K562 (cell line): ENCODE results near the gene TNIK. TPM values are rescaled to one million over a fixed set of nuclear protein-coding genes. Genes with fewer than 3 reads are reported as not detected.

Experiments used
- ATAC-seq: fragments of 200-7000 bp; cut with Tn5 transposase; 3 replicates; pipeline ENCODE4 v1.9.1; 2020; ENCODE audit warnings: moderate library complexity
- BruUV-seq: library from RNA; stranded (reverse); fragments of 400-500 nt; replicated peaks from 2 replicates; lab custom pipeline; 2021; lab: Mats Ljungman, UMichigan
- CTCF ChIA-PET: fragments of 300-600 bp; formaldehyde crosslinking; extraction: SDS; loops from one replicate; lab custom pipeline; 2021; ENCODE audit warnings: low intra/inter-chr PET ratio; lab: Yijun Ruan, JAX
- POLR2A ChIA-PET: fragments of 300-600, 350-650 bp; sonication (Branson Sonifier 250); formaldehyde crosslinking; extraction: SDS; loops from one replicate; lab custom pipeline; 2021; ENCODE audit warnings: antibody characterized with exemption, inconsistent platforms; lab: Yijun Ruan, JAX
- DNase-seq, 4 experiments: peaks; one replicate each; pipeline versions ENCODE4 v3.0.0 to v3.0.0-alpha.2; 2011 to 2018; ENCODE audit warnings: low spot score in 3 of 4, mixed read lengths in 3 of 4; ENCODE audit errors: extremely low read depth in 1 of 4
- FAIRE-seq: peaks from 2 replicates; lab custom pipeline; 2011; peaks lifted over from hg19 to GRCh38; lab: Jason Lieb, UNC
- H2AFZ ChIP-seq: 2 replicates; pipeline ENCODE4 v1.6.0; 2011; ENCODE audit warnings: low read depth, low read length, control low read depth, inconsistent platforms
- H3K27ac ChIP-seq: fragments of 200-600 bp; 3 replicates; pipeline ENCODE4 v1.8.0; 2011; ENCODE audit warnings: low read depth, mild to moderate bottlenecking, control low read depth, inconsistent platforms, low read length, moderate library complexity, mixed read lengths; ENCODE audit errors: extremely low read depth
- H3K27me3 ChIP-seq, 2 experiments: fragments of 300-600 bp in 1 of 2; 2 replicates in 1 of 2; 3 replicates in 1 of 2; pipeline versions ENCODE4 v1.6.0 to v1.8.0; 2011; ENCODE audit warnings: inconsistent platforms in 2 of 2, low read length in 2 of 2, mild to moderate bottlenecking in 1 of 2, mixed read lengths in 1 of 2, moderate library complexity in 1 of 2; ENCODE audit not compliant: control insufficient read depth in 2 of 2, insufficient read depth in 2 of 2
- H3K36me3 ChIP-seq: fragments of 300-600 bp; 3 replicates; pipeline ENCODE4 v1.8.0; 2011; ENCODE audit warnings: mild to moderate bottlenecking, low read length, inconsistent platforms; ENCODE audit not compliant: control insufficient read depth, insufficient read depth
- H3K4me1 ChIP-seq, 2 experiments: fragments of 200-600 bp in 1 of 2; replicated peaks in 1 of 2; 2 replicates in 1 of 2; 3 replicates in 1 of 2; pipeline versions ENCODE4 v1.5.1 to v1.8.0; 2011; ENCODE audit warnings: inconsistent platforms in 2 of 2, low read length in 2 of 2, mild to moderate bottlenecking in 1 of 2, mixed read lengths in 1 of 2, moderate library complexity in 1 of 2; ENCODE audit not compliant: control insufficient read depth in 2 of 2, insufficient read depth in 2 of 2
- H3K4me2 ChIP-seq: 2 replicates; pipeline ENCODE4 v1.6.1; 2011; ENCODE audit warnings: low read length, control low read depth, inconsistent platforms, mixed read lengths; ENCODE audit not compliant: insufficient read depth
- H3K4me3 ChIP-seq: fragments of 200-600 bp; sonication (generic), shearing (Covaris generic); 2 replicates; pipeline ENCODE4 v1.5.1; 2016; ENCODE audit warnings: control low read depth, inconsistent platforms
- H3K79me2 ChIP-seq: fragments of 200-600 bp; 3 replicates; pipeline ENCODE4 v1.8.0; 2011; ENCODE audit warnings: low read length, inconsistent platforms; ENCODE audit not compliant: control insufficient read depth, insufficient read depth
- H3K9ac ChIP-seq, 2 experiments: 2 replicates each; pipeline versions ENCODE4 v1.6.0 to v1.6.1; 2011; ENCODE audit warnings: low read depth in 2 of 2, low read length in 2 of 2, control low read depth in 1 of 2, inconsistent platforms in 1 of 2, mild to moderate bottlenecking in 1 of 2, mixed read lengths in 1 of 2; ENCODE audit not compliant: insufficient read depth in 1 of 2
- H3K9me1 ChIP-seq: one replicate; pipeline ENCODE4 v1.6.0; 2011; ENCODE audit warnings: inconsistent platforms, mild to moderate bottlenecking, low read length, moderate library complexity; ENCODE audit not compliant: control insufficient read depth, insufficient read depth
- H3K9me3 ChIP-seq: replicated peaks from 2 replicates; pipeline ENCODE4 v1.5.1; 2011; ENCODE audit warnings: low read depth, low read length, inconsistent platforms; ENCODE audit not compliant: control insufficient read depth, insufficient read depth
- H4K20me1 ChIP-seq: replicated peaks from 2 replicates; pipeline ENCODE4 v1.6.1; 2011; ENCODE audit warnings: low read length, inconsistent platforms, mixed read lengths; ENCODE audit not compliant: control insufficient read depth, insufficient read depth
- ATF7 ChIP-seq: fragments of 450-650 bp; IDR thresholded peaks from 2 replicates; pipeline ENCODE4 v1.7.1; 2014; ENCODE audit warnings: mild to moderate bottlenecking, moderate library complexity
- BCL6 ChIP-seq: fragments of 250-450 bp; sonication (Bioruptor Pico); IDR thresholded peaks from 2 replicates; pipeline ENCODE4 v1.4.0; 2020
- CHD4 ChIP-seq: fragments of 200-600 bp; sonication (generic); IDR thresholded peaks from 3 replicates; pipeline ENCODE4 v1.6.1; 2012; ENCODE audit warnings: low read depth, mild to moderate bottlenecking, mixed read lengths, low read length, inconsistent platforms; ENCODE audit not compliant: insufficient read depth, insufficient replicate concordance, poor library complexity, severe bottlenecking
- ILK ChIP-seq: fragments of 450-650 bp; IDR thresholded peaks from 2 replicates; pipeline ENCODE4 v1.6.1; 2016; ENCODE audit warnings: missing genetic modification characterization, low read depth, mild to moderate bottlenecking, missing compliant biosample characterization, moderate library complexity, borderline replicate concordance
- NFIC ChIP-seq: fragments of 450-650 bp; IDR thresholded peaks from 2 replicates; pipeline ENCODE4 v1.6.1; 2017; ENCODE audit warnings: mild to moderate bottlenecking, inconsistent platforms
- NR4A1 ChIP-seq, 2 experiments: fragments of 250-450 bp in 1 of 2; fragments of 450-650 bp in 1 of 2; sonication (Bioruptor Pico) in 1 of 2; IDR thresholded peaks; 2 replicates each; pipeline versions ENCODE4 v1.4.0 to v1.6.1; 2016 to 2020; ENCODE audit warnings: mild to moderate bottlenecking in 2 of 2, missing compliant biosample characterization in 1 of 2, missing genetic modification characterization in 1 of 2, moderate library complexity in 1 of 2
- POLR2B ChIP-seq: fragments of 450-650 bp; IDR thresholded peaks from 2 replicates; pipeline ENCODE4 v1.6.1; 2018; ENCODE audit warnings: low read depth; ENCODE audit not compliant: partially characterized antibody
- SRSF9 ChIP-seq: fragments of 200-400 bp; formaldehyde crosslinking; IDR thresholded peaks from 2 replicates; pipeline ENCODE4 v1.6.1; 2017; ENCODE audit warnings: low read depth, low read length, borderline replicate concordance
- TGIF2 ChIP-seq: sonication (generic); formaldehyde crosslinking; IDR thresholded peaks from 2 replicates; pipeline ENCODE4 v1.8.1; 2022; ENCODE audit warnings: mild to moderate bottlenecking, missing genetic modification reagents, moderate library complexity
- ZBTB8A ChIP-seq: fragments of 450-650 bp; IDR thresholded peaks from 2 replicates; pipeline ENCODE4 v1.6.1; 2018; ENCODE audit warnings: mild to moderate bottlenecking, moderate library complexity; ENCODE audit not compliant: partially characterized antibody
- WGBS: fragments of 100-300 bp; shearing (Covaris generic); methylation state at CpG from one replicate; pipeline ENCODE4 v1.1.6; 2016; ENCODE audit warnings: low coverage, mixed read lengths; ENCODE audit not compliant: insufficient coverage; ENCODE audit errors: missing lambda C conversion rate; 5-methylcytosine and 5-hydroxymethylcytosine counted together
- in situ Hi-C: fragments of 300-500 bp; cut with MboI; formaldehyde crosslinking; loops from 4 replicates; pipeline ENCODE4 v1.15.0; 2018; ENCODE audit warnings: inconsistent platforms, mixed read lengths
- intact Hi-C: fragments of 100-400 bp; cut with micrococcal nuclease; formaldehyde crosslinking; loops from 2 replicates; pipeline ENCODE4 v1.14.2; 2022
- polyA plus RNA-seq, 8 experiments: library from polyadenylated mRNA; depleted of rRNA in 4 of 8; stranded (reverse) in 5 of 8; unstranded in 3 of 8; fragments of >200 nt; fragmentation: Nextera tagmentation in 2 of 8; fragmentation: Illumina TruSeq in 1 of 8; extraction: Ambion mirVana in 2 of 8; extraction: Trizol in 1 of 8; gene quantifications; 2 replicates each; pipeline versions ENCODE4 v1.2.1 to v1.2.3, GENCODE V29; 2011 to 2014; ENCODE audit warnings: inconsistent platforms in 1 of 8, missing spikeins in 1 of 8
- total RNA-seq, 7 experiments: library from RNA; depleted of rRNA in 6 of 7; stranded (reverse); fragments of >200 nt in 6 of 7; fragmentation: Illumina TruSeq in 2 of 7; extraction: Trizol in 2 of 7; gene quantifications; 2 replicates each; pipeline versions ENCODE4 v1.2.1 to v1.2.3, GENCODE V29; 2011 to 2021; ENCODE audit warnings: low replicate concordance in 1 of 7
- TF ChIP-seq, protein P1 (sequence below): sonication (generic); formaldehyde crosslinking; IDR thresholded peaks from 2 replicates; pipeline ENCODE4 v1.8.0; 2022; ENCODE audit warnings: missing genetic modification reagents, mild to moderate bottlenecking, borderline replicate concordance

TNIK gene
- total and polyA plus RNA-seq, 9 of the 15 experiments (the other 6 are each of a cell fraction or from before 2014, with no cell fraction given) = 6.6 to 39.0 (median 24.7) TPM

DNA sequence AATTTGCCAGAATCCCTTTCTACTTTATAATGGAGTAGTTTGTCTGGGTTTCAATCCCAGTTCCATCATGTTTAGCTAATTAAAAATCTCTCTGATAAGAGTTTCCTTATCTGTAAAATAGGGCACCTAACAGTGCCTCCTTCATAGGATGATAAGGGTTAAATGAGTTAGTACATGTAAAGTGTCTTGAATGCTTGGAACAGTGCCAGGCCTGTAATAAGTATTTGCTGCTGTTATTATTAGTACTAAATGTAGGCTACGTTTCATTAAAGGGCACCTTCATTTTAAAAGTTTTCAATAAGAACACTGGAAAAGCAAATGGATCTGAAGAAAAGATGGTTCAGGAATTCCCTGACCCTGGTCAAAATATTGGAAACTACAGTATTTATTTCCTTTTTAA lies 421.9 kb downstream of the TNIK start:
- Histone ChIP-seq H3K27me3 (peaks cover 5 to 7% of the 10 kb centered on the region in 2 experiments; a peak in 3 of 5 replicates), H3K36me3 (no peaks in the 10 kb centered on the region), H3K4me3 (no peak overlapping the region), H3K9ac (no peak overlapping the region), H3K9me3 (no peaks in the 10 kb centered on the region), H4K20me1 (no peaks in the 10 kb centered on the region), H3K4me1 (no peaks in the 10 kb centered on the region), H3K79me2 (no peaks in the 10 kb centered on the region), H3K27ac (no peak overlapping the region), H3K9me1 (no peaks in the 10 kb centered on the region), H2AFZ (no peak overlapping the region), H3K4me2 (no peak overlapping the region)
- no peak for DNase-seq
- TF ChIP-seq POLR2B = no peak
- peak; percentile 50 for TF ChIP-seq NFIC
- in situ Hi-C loops (no loop called here), intact Hi-C loops (no loop called here)
- ChIA-PET CTCF (no interaction called here), POLR2A (no interaction called here)
- no TSS peak for BruUV-seq
- no peak for ATAC-seq
- WGBS = 0% methylated on average over 1 of the region's 1 CpG
- no peak for FAIRE-seq

DNA sequence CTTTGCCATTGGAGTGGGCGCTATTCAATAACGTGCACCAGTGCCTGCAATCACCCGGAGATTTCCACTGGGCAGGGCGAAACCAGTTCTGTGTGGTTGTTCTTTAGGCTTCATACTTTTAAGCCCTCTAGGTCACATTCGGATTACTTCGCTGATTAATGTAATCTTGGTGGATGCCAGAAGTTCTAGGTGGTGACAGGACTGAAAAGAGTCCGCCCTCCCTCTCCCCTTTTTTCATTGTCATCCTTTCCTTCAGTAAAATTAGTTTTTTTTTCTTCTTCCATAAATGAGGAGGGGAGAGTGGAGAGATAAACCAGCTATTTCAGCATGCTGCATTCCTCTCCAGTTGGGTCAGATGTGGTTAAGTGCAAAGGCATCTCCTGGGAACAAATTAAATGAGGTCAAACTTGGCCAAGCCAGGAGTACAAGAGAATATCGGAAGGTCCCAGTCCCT lies 431.4 kb downstream of the TNIK start:
- ChIA-PET POLR2A (no interaction called here), CTCF (no interaction called here)
- Histone ChIP-seq H3K4me3 (no peak overlapping the region), H4K20me1 (no peaks in the 10 kb centered on the region), H3K9me1 (no peaks in the 10 kb centered on the region), H3K27ac (no peak overlapping the region), H3K27me3 (peaks cover 25 to 31% of the 10 kb centered on the region in 2 experiments), H3K36me3 (no peaks in the 10 kb centered on the region), H3K79me2 (no peaks in the 10 kb centered on the region), H3K4me2 (no peak overlapping the region), H2AFZ (no peak overlapping the region), H3K4me1 (peaks cover 3 to 4% of the 10 kb centered on the region in 2 experiments; a peak in 3 of 5 replicates), H3K9me3 (no peaks in the 10 kb centered on the region), H3K9ac (no peak overlapping the region; a peak in 1 of 4 replicates)
- in situ Hi-C loops = no loop called here
- TF ChIP-seq, protein P1, sequence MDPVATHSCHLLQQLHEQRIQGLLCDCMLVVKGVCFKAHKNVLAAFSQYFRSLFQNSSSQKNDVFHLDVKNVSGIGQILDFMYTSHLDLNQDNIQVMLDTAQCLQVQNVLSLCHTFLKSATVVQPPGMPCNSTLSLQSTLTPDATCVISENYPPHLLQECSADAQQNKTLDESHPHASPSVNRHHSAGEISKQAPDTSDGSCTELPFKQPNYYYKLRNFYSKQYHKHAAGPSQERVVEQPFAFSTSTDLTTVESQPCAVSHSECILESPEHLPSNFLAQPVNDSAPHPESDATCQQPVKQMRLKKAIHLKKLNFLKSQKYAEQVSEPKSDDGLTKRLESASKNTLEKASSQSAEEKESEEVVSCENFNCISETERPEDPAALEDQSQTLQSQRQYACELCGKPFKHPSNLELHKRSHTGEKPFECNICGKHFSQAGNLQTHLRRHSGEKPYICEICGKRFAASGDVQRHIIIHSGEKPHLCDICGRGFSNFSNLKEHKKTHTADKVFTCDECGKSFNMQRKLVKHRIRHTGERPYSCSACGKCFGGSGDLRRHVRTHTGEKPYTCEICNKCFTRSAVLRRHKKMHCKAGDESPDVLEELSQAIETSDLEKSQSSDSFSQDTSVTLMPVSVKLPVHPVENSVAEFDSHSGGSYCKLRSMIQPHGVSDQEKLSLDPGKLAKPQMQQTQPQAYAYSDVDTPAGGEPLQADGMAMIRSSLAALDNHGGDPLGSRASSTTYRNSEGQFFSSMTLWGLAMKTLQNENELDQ = no peak
- no peak for TF ChIP-seq TGIF2 (CRISPR knock-in tag)
- no peak for TF ChIP-seq CHD4
- no peak for TF ChIP-seq NR4A1 (CRISPR knock-in tag; IDR thresholded peaks at IDR 0.05)
- no peak for TF ChIP-seq NR4A1 (tag; IDR thresholded peaks at IDR 0.05)
- no peak for TF ChIP-seq SRSF9
- TF ChIP-seq ILK (tag) = no peak
- TF ChIP-seq BCL6 (CRISPR knock-in tag) = no peak
- TF ChIP-seq ATF7 = no peak
- no peak for TF ChIP-seq ZBTB8A
- FAIRE-seq (peak; percentile 15), ATAC-seq (no peak), DNase-seq (no peak)
- intact Hi-C loops = no loop called here
- WGBS = 18% methylated on average over 8 of the region's 8 CpGs
- BruUV-seq = no TSS peak
